Cardiac muscle cell (in vitro differentiated cells and primary cell): ENCODE measurements around the gene TRMT2A. TPM values are rescaled to one million over a fixed set of nuclear protein-coding genes. Genes with fewer than 3 reads are reported as not detected.

Experiments used
- DNase-seq, 2 donors: peaks; one replicate each; pipeline versions ENCODE4 v3.0.0 to v3.0.0-alpha.2; 2010 to 2017; ENCODE audit warnings: low read depth in 1 of 2, low spot score in 1 of 2
- H3K27ac ChIP-seq: fragments of 200-600 bp; sonication (generic); 2 replicates; pipeline ENCODE4 v1.5.1; 2016
- H3K27me3 ChIP-seq: fragments of 200-600 bp; sonication (generic); 2 replicates; pipeline ENCODE4 v1.6.0; 2016; ENCODE audit warnings: control low read depth
- H3K36me3 ChIP-seq: fragments of 200-600 bp; sonication (generic); 2 replicates; pipeline ENCODE4 v1.5.1; 2016; ENCODE audit warnings: control low read depth
- H3K4me1 ChIP-seq: fragments of 200-600 bp; sonication (generic); 2 replicates; pipeline ENCODE4 v1.8.1; 2017; ENCODE audit warnings: low read depth, mild to moderate bottlenecking, mixed run types
- H3K4me3 ChIP-seq: fragments of 200-600 bp; sonication (generic); 2 replicates; pipeline ENCODE4 v1.5.1; 2016; ENCODE audit warnings: mild to moderate bottlenecking
- H3K9me3 ChIP-seq: fragments of 200-600 bp; sonication (generic); 2 replicates; pipeline ENCODE4 v1.5.1; 2017; ENCODE audit warnings: low read depth, mild to moderate bottlenecking, control low read depth
- CTCF ChIP-seq: IDR thresholded peaks from 2 replicates; pipeline ENCODE4 v1.5.1; 2012; ENCODE audit warnings: low read depth, mild to moderate bottlenecking, low read length
- polyA plus RNA-seq: library from polyadenylated mRNA; unstranded; fragments of >200 nt; fragmentation: Nextera tagmentation; extraction: Ambion mirVana; gene quantifications from 2 replicates; pipeline ENCODE4 v1.2.1, GENCODE V29; 2016
- total RNA-seq: library from RNA; depleted of rRNA; stranded (reverse); fragments of >200 nt; gene quantifications from 2 replicates; pipeline ENCODE4 v1.2.3, GENCODE V29; 2016

Gene TRMT2A
- total and polyA plus RNA-seq, 2 experiments from 2014 or later, result 71.9 to 77.7 TPM

GRCh38 chr22:20147237-20147988 is 30.4 kb upstream of the TRMT2A start:
- DNase-seq, result no peak
- no peak overlapping the region for H3K27ac ChIP-seq
- H3K9me3 ChIP-seq, result no peaks in the 10 kb centered on the region
- H3K36me3 ChIP-seq, result no peaks in the 10 kb centered on the region
- no peak overlapping the region for H3K4me3 ChIP-seq
- H3K4me1 ChIP-seq, result no peaks in the 10 kb centered on the region
- no peak for TF ChIP-seq CTCF
- H3K27me3 ChIP-seq, result no peaks in the 10 kb centered on the region

- no peak overlapping the region for H3K4me3 ChIP-seq
- no peak overlapping the region for H3K27ac ChIP-seq
Observed at GRCh38 chr22:20146777-20147176, 29.8 kb upstream of the TRMT2A start.

GRCh38 chr22:20145832-20146223 is 28.8 kb upstream of the TRMT2A start:
- Histone ChIP-seq H3K9me3 (no peaks in the 10 kb centered on the region), H3K4me1 (no peaks in the 10 kb centered on the region), H3K4me3 (no peak overlapping the region), H3K36me3 (no peaks in the 10 kb centered on the region), H3K27me3 (no peaks in the 10 kb centered on the region), H3K27ac (no peak overlapping the region)
- no peak for DNase-seq
- no peak for TF ChIP-seq CTCF

More at GRCh38 chr22:20146777-20147176, 29.8 kb upstream of the TRMT2A start:
- no peaks in the 10 kb centered on the region for H3K36me3 ChIP-seq
- no peaks in the 10 kb centered on the region for H3K27me3 ChIP-seq
- no peaks in the 10 kb centered on the region for H3K9me3 ChIP-seq
- H3K4me1 ChIP-seq, result no peaks in the 10 kb centered on the region
- no peak for TF ChIP-seq CTCF
- no peak for DNase-seq

- Histone ChIP-seq H3K9me3 (no peaks in the 10 kb centered on the region), H3K27ac (no peak overlapping the region), H3K4me3 (no peak overlapping the region), H3K27me3 (no peaks in the 10 kb centered on the region), H3K36me3 (no peaks in the 10 kb centered on the region), H3K4me1 (no peaks in the 10 kb centered on the region)
- no peak for TF ChIP-seq CTCF
- no peak for DNase-seq
Observed at GRCh38 chr22:20145206-20145831, 28.3 kb upstream of the TRMT2A start.

- DNase-seq, result no peak
- Histone ChIP-seq H3K27ac (no peak overlapping the region), H3K4me3 (no peak overlapping the region), H3K9me3 (no peaks in the 10 kb centered on the region), H3K4me1 (no peaks in the 10 kb centered on the region), H3K27me3 (no peaks in the 10 kb centered on the region), H3K36me3 (no peaks in the 10 kb centered on the region)
- no peak for TF ChIP-seq CTCF
Observed at GRCh38 chr22:20143883-20144665, 27.0 kb upstream of the TRMT2A start.
